ENCODE measurements around the gene PABPC1L. TPM values are rescaled to one million over a fixed set of nuclear protein-coding genes. Genes with fewer than 3 reads are reported as not detected.

PABPC1L gene
- total and polyA plus RNA-seq, 4 donors, result 12.0 to 58.0 (median 21.3) TPM

GRCh38 chr20:44950368-44950767, 40.5 kb downstream of the PABPC1L start:
- no peaks in the 10 kb centered on the region for H3K4me1 ChIP-seq (ENCODE audit: control insufficient read depth, insufficient read depth, low read length)
- peaks cover 49% of the 10 kb centered on the region for H3K36me3 ChIP-seq (ENCODE audit: control insufficient read depth, insufficient read depth, low read length)
- WGBS (ENCODE audit: insufficient coverage), result no CpG with 5 or more reads among the region's 1 CpG
- H3K27me3 ChIP-seq (ENCODE audit: control insufficient read depth, insufficient read depth, low read length), result no peaks in the 10 kb centered on the region
- H3K27ac ChIP-seq (ENCODE audit: low read depth, low read length), result no peak overlapping the region
- no peak for DNase-seq (ENCODE audit: low read depth in 4 of 6, low spot score in 6 of 6)
- H3K9me3 ChIP-seq (ENCODE audit: control insufficient read depth, insufficient read depth, low read length), result no peaks in the 10 kb centered on the region
- H3K4me3 ChIP-seq (ENCODE audit: low read depth, low read length), result no peak overlapping the region

- 85% methylated on average over 1 of the region's 1 CpG for WGBS (ENCODE audit: insufficient coverage)
Measured at GRCh38 chr20:44952731-44953130, 42.9 kb downstream of the PABPC1L start.

DNA sequence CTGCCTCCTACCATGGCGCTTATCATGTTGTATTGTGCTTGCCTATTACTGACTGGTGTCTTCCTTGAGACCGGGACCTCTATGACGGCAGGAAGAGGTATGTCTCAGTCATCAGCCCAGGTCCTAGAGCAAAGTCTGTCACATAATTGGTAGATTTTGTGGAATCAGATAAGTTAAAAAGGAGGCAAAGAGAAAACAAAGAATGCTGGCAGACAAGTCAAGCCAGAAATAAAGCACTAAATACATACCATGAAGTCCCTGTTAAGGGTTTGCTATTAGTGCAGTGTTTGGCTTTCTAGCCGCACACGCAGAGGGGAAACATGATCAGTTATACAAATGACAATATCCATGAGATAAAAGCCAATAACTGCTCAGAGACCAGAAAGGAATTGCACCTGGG, 44.4 kb downstream of the PABPC1L start:
- no peaks in the 10 kb centered on the region for H3K27me3 ChIP-seq (ENCODE audit: control insufficient read depth, insufficient read depth, low read length)
- peaks cover 2% of the 10 kb centered on the region for H3K4me1 ChIP-seq (ENCODE audit: control insufficient read depth, insufficient read depth, low read length)
- DNase-seq (ENCODE audit: low read depth in 4 of 6, low spot score in 6 of 6), result no peak
- peaks cover 44% of the 10 kb centered on the region for H3K36me3 ChIP-seq (ENCODE audit: control insufficient read depth, insufficient read depth, low read length)
- WGBS (ENCODE audit: insufficient coverage), result 90% methylated on average over 2 of the region's 5 CpGs
- H3K9me3 ChIP-seq (ENCODE audit: control insufficient read depth, insufficient read depth, low read length), result no peaks in the 10 kb centered on the region
- H3K27ac ChIP-seq (ENCODE audit: low read depth, low read length), result no peak overlapping the region
- no peak overlapping the region for H3K4me3 ChIP-seq (ENCODE audit: low read depth, low read length)

More at GRCh38 chr20:44952731-44953130, 42.9 kb downstream of the PABPC1L start:
- no peak overlapping the region for H3K27ac ChIP-seq (ENCODE audit: low read depth, low read length)
- DNase-seq (ENCODE audit: low read depth in 4 of 6, low spot score in 6 of 6), result no peak
- H3K27me3 ChIP-seq (ENCODE audit: control insufficient read depth, insufficient read depth, low read length), result no peaks in the 10 kb centered on the region
- peaks cover 52% of the 10 kb centered on the region for H3K36me3 ChIP-seq (ENCODE audit: control insufficient read depth, insufficient read depth, low read length)
- H3K4me3 ChIP-seq (ENCODE audit: low read depth, low read length), result no peak overlapping the region
- no peaks in the 10 kb centered on the region for H3K9me3 ChIP-seq (ENCODE audit: control insufficient read depth, insufficient read depth, low read length)
- no peaks in the 10 kb centered on the region for H3K4me1 ChIP-seq (ENCODE audit: control insufficient read depth, insufficient read depth, low read length)

DNA sequence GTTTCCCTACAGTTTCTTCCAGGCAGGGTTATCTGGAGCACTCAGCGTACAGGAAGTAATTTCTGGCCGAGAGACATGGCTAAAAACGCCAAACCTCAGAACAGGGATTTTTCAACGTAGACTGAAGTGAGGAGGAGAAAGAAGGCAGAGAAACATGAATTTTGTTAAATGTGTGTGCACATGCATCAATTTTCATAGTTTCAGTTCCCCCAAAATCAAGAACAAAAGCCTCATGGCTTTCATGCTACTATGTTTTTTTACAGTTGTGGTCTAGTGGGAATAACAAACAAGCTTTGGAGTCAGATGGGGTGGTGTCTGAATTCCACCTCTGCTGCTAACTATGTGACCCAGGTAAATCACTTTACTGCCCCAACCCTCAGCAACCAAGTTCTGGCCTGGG, 45.4 kb downstream of the PABPC1L start:
- no peak overlapping the region for H3K27ac ChIP-seq (ENCODE audit: low read depth, low read length)
- 100% methylated on average over 1 of the region's 4 CpGs for WGBS (ENCODE audit: insufficient coverage)
- peaks cover 40% of the 10 kb centered on the region for H3K36me3 ChIP-seq (ENCODE audit: control insufficient read depth, insufficient read depth, low read length)
- H3K4me3 ChIP-seq (ENCODE audit: low read depth, low read length), result no peak overlapping the region
- peaks cover 3% of the 10 kb centered on the region for H3K4me1 ChIP-seq (ENCODE audit: control insufficient read depth, insufficient read depth, low read length)
- no peak for DNase-seq (ENCODE audit: low read depth in 4 of 6, low spot score in 6 of 6)
- H3K27me3 ChIP-seq (ENCODE audit: control insufficient read depth, insufficient read depth, low read length), result no peaks in the 10 kb centered on the region
- H3K9me3 ChIP-seq (ENCODE audit: control insufficient read depth, insufficient read depth, low read length), result no peaks in the 10 kb centered on the region

- Histone ChIP-seq H3K9me3 (ENCODE audit: control insufficient read depth, insufficient read depth, low read length) (no peaks in the 10 kb centered on the region), H3K27me3 (ENCODE audit: control insufficient read depth, insufficient read depth, low read length) (no peaks in the 10 kb centered on the region), H3K36me3 (ENCODE audit: control insufficient read depth, insufficient read depth, low read length) (peaks cover 33% of the 10 kb centered on the region), H3K4me1 (ENCODE audit: control insufficient read depth, insufficient read depth, low read length) (peaks cover 3% of the 10 kb centered on the region), H3K4me3 (ENCODE audit: low read depth, low read length) (no peak overlapping the region), H3K27ac (ENCODE audit: low read depth, low read length) (no peak overlapping the region)
- no peak for DNase-seq (ENCODE audit: low read depth in 4 of 6, low spot score in 6 of 6)
- no CpG with 5 or more reads among the region's 3 CpGs for WGBS (ENCODE audit: insufficient coverage)
Measured at GRCh38 chr20:44956410-44956809, 46.5 kb downstream of the PABPC1L start.

- no peak overlapping the region for H3K27ac ChIP-seq (ENCODE audit: low read depth, low read length)
- no peaks in the 10 kb centered on the region for H3K27me3 ChIP-seq (ENCODE audit: control insufficient read depth, insufficient read depth, low read length)
- H3K4me3 ChIP-seq (ENCODE audit: low read depth, low read length), result no peak overlapping the region
- peaks cover 23% of the 10 kb centered on the region for H3K36me3 ChIP-seq (ENCODE audit: control insufficient read depth, insufficient read depth, low read length)
- WGBS (ENCODE audit: insufficient coverage), result 91% methylated on average over 7 of the region's 8 CpGs
- no peaks in the 10 kb centered on the region for H3K9me3 ChIP-seq (ENCODE audit: control insufficient read depth, insufficient read depth, low read length)
- no peak for DNase-seq (ENCODE audit: low read depth in 4 of 6, low spot score in 6 of 6)
- peaks cover 3% of the 10 kb centered on the region for H3K4me1 ChIP-seq (ENCODE audit: control insufficient read depth, insufficient read depth, low read length)
Measured at GRCh38 chr20:44958276-44958675, 48.4 kb downstream of the PABPC1L start.

- whole genome bisulfite sequencing (ENCODE audit: insufficient coverage), result 27% methylated on average over 4 of the region's 8 CpGs
- Histone ChIP-seq H3K4me3 (ENCODE audit: low read depth, low read length) (peak overlapping the region; percentile 80), H3K27me3 (ENCODE audit: control insufficient read depth, insufficient read depth, low read length) (no peaks in the 10 kb centered on the region), H3K9me3 (ENCODE audit: control insufficient read depth, insufficient read depth, low read length) (no peaks in the 10 kb centered on the region), H3K27ac (ENCODE audit: low read depth, low read length) (peak overlapping the region; percentile 44), H3K36me3 (ENCODE audit: control insufficient read depth, insufficient read depth, low read length) (peaks cover 15% of the 10 kb centered on the region), H3K4me1 (ENCODE audit: control insufficient read depth, insufficient read depth, low read length) (peaks cover 3% of the 10 kb centered on the region)
- DNase-seq (ENCODE audit: low read depth in 4 of 6, low spot score in 6 of 6), result no peak
Measured at GRCh38 chr20:44959082-44959637, 49.3 kb downstream of the PABPC1L start.

- no peaks in the 10 kb centered on the region for H3K27me3 ChIP-seq (ENCODE audit: control insufficient read depth, insufficient read depth, low read length)
- peaks cover 3% of the 10 kb centered on the region for H3K4me1 ChIP-seq (ENCODE audit: control insufficient read depth, insufficient read depth, low read length)
- peak overlapping the region; percentile 44 for H3K27ac ChIP-seq (ENCODE audit: low read depth, low read length)
- no peaks in the 10 kb centered on the region for H3K9me3 ChIP-seq (ENCODE audit: control insufficient read depth, insufficient read depth, low read length)
- H3K36me3 ChIP-seq (ENCODE audit: control insufficient read depth, insufficient read depth, low read length), result peaks cover 10% of the 10 kb centered on the region
- peak overlapping the region; percentile 80 for H3K4me3 ChIP-seq (ENCODE audit: low read depth, low read length)
- WGBS (ENCODE audit: insufficient coverage), result 11% methylated on average over 6 of the region's 13 CpGs
- peak in 3 of 6 donors; percentile 13 to 53 (median 50) for DNase-seq (ENCODE audit: low read depth in 4 of 6, low spot score in 6 of 6)
Measured at GRCh38 chr20:44959638-44960102, 49.8 kb downstream of the PABPC1L start.

GRCh38 chr20:44960103-44960852, 50.4 kb downstream of the PABPC1L start, which contains the start of gene TOMM34:
Gene TOMM34 (minus strand): TSS chr20:44960397. CDS start chr20:44960333, 64 bp downstream.
- Histone ChIP-seq H3K4me1 (ENCODE audit: control insufficient read depth, insufficient read depth, low read length) (peaks cover 3% of the 10 kb centered on the region), H3K36me3 (ENCODE audit: control insufficient read depth, insufficient read depth, low read length) (peaks cover 6% of the 10 kb centered on the region), H3K9me3 (ENCODE audit: control insufficient read depth, insufficient read depth, low read length) (no peaks in the 10 kb centered on the region), H3K27ac (ENCODE audit: low read depth, low read length) (peak within 1 kb of the TSS; percentile 52), H3K4me3 (ENCODE audit: low read depth, low read length) (peak within 1 kb of the TSS; percentile 80), H3K27me3 (ENCODE audit: control insufficient read depth, insufficient read depth, low read length) (no peaks in the 10 kb centered on the region)
- 0% methylated on average over 60 of the region's 60 CpGs for WGBS (ENCODE audit: insufficient coverage)
- peak; percentile 76 to 98 (median 90) for DNase-seq (ENCODE audit: low read depth in 4 of 6, low spot score in 6 of 6)

Data from spinal cord (tissue), 10 donors.